ENCODE data around the gene PDIA5.
A peak's percentile ranks its signal among the peaks of the same experiment; 100 is the strongest.

Gene PDIA5

DNA sequence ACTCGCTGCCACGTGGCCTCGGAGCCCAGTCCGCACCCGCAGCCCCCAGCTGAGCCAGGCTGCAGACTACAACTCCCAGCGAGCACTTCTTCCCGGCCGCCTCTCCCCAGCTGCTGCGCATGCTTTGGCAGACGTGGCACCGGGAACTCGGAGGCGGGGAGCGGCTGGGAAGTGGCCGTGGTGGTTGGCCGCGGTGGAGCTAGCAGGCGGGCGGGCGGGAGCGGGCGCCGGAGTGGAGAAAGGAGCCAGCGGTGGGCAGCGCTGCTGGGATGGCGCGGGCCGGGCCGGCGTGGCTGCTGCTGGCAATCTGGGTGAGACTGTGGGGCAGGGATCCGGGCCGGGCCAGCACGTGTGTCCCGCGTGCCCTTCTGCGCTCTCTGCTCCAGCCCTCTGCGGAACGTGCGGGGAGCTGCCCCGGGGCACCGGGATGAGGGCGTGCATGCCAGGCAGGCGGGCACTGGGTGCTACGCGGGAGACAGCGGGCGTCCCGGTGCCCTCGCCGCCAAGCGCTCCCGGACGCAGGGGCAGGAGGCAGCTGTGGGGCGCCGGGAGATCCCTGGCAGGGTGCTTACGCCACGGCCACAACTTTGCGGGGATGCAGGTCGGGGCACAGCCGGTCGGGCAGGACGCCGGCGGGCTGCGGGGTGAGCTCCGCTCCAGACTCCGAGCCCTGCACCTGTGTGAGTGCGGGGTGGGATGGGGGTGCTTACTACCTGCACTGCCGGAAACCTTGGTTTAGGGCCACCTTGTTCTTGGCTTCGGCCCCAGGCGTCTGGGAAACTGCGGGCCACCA is at the start of gene PDIA5:
TSS of gene PDIA5 (plus strand) at position 130 of the 793 bp plus-strand sequence. CDS start at position 270, 140 bp downstream.
- no peak within 1 kb of the TSS for H3K27ac Mint-ChIP-seq

DNA sequence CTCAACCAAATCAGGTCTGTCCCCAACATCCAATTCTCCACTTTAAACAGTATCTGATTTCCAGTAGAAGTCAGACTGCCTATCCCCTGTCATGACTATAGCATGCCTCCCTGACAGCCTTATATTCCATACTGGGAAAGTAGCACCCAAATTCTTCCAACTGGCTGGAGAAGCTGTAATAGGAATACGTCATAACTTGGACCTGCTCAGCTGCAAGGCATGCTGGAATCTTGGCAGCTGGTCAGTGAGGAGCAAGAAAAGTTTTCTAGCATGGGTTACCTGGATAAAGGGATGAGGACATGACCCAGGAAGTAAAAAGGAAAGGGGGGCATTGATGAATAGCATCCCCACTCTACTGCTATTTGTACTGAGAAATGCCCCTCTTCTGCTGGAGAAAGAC is 48.1 kb upstream of the PDIA5 start:
- H3K27ac Mint-ChIP-seq, result no peak overlapping the region
- no peak overlapping the region for H3K4me3 Mint-ChIP-seq
- no peaks in the 10 kb centered on the region for H3K36me3 Mint-ChIP-seq
- no peak for DNase-seq (ENCODE audit: low spot score in 2 of 2)
- H3K4me1 Mint-ChIP-seq, result no peaks in the 10 kb centered on the region
- peaks cover 17% of the 10 kb centered on the region for H3K27me3 Mint-ChIP-seq
- H3K9me3 Mint-ChIP-seq, result no peaks in the 10 kb centered on the region
- no peak for ATAC-seq (ENCODE audit: low read depth)

More for the DNA sequence above, at the start of gene PDIA5:
- DNase-seq (ENCODE audit: low spot score in 2 of 2) (peak; percentile 4 to 34), ATAC-seq (ENCODE audit: low read depth) (peak; percentile 72)
- H3K27me3 Mint-ChIP-seq, result no peaks in the 10 kb centered on the region
- H3K36me3 Mint-ChIP-seq, result no peaks in the 10 kb centered on the region
- no peaks in the 10 kb centered on the region for H3K9me3 Mint-ChIP-seq
- H3K4me3 Mint-ChIP-seq, result peak within 1 kb of the TSS; percentile 63
- H3K4me1 Mint-ChIP-seq, result peaks cover 10% of the 10 kb centered on the region

DNA sequence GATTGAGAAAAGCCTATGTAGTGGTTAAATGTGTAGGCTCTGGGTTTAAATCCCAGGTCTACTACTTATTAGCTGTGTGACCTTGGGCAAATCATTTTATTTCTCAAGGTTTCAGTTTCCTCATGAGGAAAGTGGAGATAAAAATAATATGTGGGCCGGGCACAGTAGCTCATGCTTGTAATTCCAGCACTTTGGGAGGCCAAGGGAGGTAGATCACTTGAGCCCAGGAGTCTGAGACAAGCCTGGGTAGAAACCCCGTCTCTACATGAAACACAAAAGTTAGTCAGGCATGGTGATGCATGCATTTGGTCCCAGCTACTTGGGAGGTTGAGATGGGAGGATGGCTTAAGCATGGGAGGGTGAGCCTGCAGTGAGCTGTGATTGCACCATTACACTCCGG is 47.7 kb upstream of the PDIA5 start:
- Mint-ChIP-seq H3K9me3 (no peaks in the 10 kb centered on the region), H3K4me1 (no peaks in the 10 kb centered on the region), H3K36me3 (no peaks in the 10 kb centered on the region), H3K27me3 (peaks cover 20% of the 10 kb centered on the region), H3K27ac (no peak overlapping the region), H3K4me3 (no peak overlapping the region)
- DNase-seq (ENCODE audit: low spot score in 2 of 2) (no peak), ATAC-seq (ENCODE audit: low read depth) (no peak)

DNA sequence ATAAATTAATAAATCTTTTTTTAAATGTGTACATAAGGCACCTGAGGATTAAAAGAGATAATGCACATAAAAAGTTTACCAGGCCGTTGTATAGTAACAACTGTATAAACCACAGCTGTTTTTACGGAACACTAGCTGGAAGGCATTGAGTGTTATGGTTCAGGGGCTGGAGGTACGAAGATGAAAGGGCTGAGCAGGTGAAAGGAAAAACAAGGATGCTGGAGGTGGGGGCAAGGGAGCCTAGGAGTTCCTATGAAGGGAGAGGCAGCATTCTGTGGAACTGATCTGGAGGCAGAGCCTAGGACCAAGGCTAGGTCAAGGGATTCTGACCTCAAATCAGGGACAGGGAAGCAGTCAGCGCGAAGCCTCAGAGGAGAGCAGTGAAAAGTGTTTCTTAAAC is 47.2 kb upstream of the PDIA5 start:
- Mint-ChIP-seq H3K4me3 (no peak overlapping the region), H3K27me3 (peaks cover 21% of the 10 kb centered on the region), H3K4me1 (no peaks in the 10 kb centered on the region), H3K27ac (no peak overlapping the region), H3K9me3 (no peaks in the 10 kb centered on the region), H3K36me3 (no peaks in the 10 kb centered on the region)
- ATAC-seq (ENCODE audit: low read depth), result no peak
- DNase-seq (ENCODE audit: low spot score in 2 of 2), result no peak

DNA sequence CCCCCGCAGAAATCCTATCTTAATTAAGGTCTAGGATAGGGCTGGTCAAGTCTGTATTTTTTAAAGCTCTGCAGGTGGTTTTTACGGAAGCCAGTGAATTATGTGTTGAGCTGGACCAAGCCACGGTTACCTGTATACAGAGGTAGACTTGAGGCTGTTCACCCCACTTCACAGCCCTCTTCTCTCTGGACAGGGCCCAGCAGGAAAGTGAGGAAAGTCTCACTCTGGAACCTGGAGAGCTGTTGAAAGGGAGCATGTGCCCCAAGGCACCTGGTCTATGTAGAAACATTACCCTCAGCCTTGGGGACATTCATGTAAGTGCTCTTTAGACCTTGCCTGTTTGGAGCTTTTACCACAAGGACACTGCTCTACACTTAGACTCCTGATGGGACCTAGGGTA is 46.1 kb upstream of the PDIA5 start:
- DNase-seq (ENCODE audit: low spot score in 2 of 2) (no peak), ATAC-seq (ENCODE audit: low read depth) (no peak)
- H3K27me3 Mint-ChIP-seq, result peaks cover 27% of the 10 kb centered on the region
- peaks cover under 1% of the 10 kb centered on the region for H3K4me1 Mint-ChIP-seq
- H3K9me3 Mint-ChIP-seq, result no peaks in the 10 kb centered on the region
- H3K27ac Mint-ChIP-seq, result no peak overlapping the region
- H3K4me3 Mint-ChIP-seq, result no peak overlapping the region
- H3K36me3 Mint-ChIP-seq, result no peaks in the 10 kb centered on the region

DNA sequence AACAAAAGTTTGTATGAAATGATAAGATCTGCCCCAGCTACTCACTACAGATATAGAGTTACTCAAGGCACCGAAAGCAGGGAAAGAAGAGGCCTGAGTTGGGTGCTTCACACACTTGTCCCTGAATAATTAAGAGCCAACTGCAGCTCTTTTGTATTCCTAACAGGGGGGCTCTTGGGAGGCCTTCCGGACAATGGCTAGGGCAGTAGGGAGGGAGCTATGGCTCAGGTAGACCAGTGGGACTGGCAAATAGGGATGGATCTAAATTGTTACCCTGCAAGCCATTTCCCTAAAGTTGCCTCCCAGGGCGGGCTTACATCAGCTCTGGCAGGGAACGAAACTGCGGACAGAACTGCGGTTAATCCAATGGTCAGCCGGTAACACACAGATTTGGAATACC is 45.4 kb upstream of the PDIA5 start:
- ATAC-seq (ENCODE audit: low read depth) (no peak), DNase-seq (ENCODE audit: low spot score in 2 of 2) (no peak)
- H3K4me1 Mint-ChIP-seq, result peaks cover 4% of the 10 kb centered on the region
- H3K36me3 Mint-ChIP-seq, result no peaks in the 10 kb centered on the region
- H3K4me3 Mint-ChIP-seq, result no peak overlapping the region
- no peak overlapping the region for H3K27ac Mint-ChIP-seq
- no peaks in the 10 kb centered on the region for H3K9me3 Mint-ChIP-seq
- peaks cover 31% of the 10 kb centered on the region for H3K27me3 Mint-ChIP-seq

DNA sequence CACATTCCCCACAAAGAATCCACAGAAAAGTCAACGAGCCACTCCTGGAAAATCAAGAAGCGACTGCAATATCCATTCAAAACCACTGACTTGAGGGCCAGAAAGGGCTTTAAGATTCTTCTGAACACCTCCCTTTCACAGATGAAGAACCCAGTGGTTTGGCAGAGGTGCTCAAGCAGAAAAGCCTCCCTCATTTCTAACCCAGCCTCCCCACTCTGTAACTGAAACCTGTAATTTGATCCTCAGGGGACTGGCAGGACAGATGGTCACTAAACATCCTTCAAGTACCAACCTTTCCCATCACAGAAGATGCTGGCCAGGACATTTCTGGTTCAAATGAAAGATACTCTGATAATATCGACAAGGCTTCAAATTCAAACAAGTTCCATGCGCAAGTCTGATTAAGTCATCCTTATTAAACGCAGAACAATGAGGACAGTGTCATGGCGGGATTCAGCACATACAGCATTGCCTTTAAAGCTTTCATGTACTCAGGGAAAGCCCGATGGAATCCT is 44.8 kb upstream of the PDIA5 start:
- peaks cover 6% of the 10 kb centered on the region for H3K4me1 Mint-ChIP-seq
- DNase-seq (ENCODE audit: low spot score in 2 of 2), result no peak
- peaks cover 36% of the 10 kb centered on the region for H3K27me3 Mint-ChIP-seq
- no peak overlapping the region for H3K4me3 Mint-ChIP-seq
- no peak for ATAC-seq (ENCODE audit: low read depth)
- no peaks in the 10 kb centered on the region for H3K36me3 Mint-ChIP-seq
- H3K9me3 Mint-ChIP-seq, result no peaks in the 10 kb centered on the region
- no peak overlapping the region for H3K27ac Mint-ChIP-seq

DNA sequence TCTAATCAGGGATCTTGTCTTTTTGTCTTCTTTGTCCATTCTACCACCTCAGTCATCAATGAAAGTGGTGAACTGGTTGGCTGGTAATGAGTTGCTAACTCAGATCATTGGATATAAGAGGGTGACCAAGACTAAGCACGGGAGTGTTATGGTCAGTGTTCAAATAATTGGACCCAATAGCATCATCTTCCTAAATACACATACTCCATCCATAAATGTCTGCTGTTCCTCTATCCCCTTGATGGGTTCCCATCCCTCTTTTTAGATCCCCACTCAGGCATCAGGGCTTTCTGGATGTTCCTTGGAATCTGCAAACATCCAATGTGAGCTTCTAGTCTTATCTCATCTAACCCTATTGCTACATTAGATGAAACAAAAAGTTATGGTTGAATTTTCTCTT is 42.8 kb upstream of the PDIA5 start:
- no peak overlapping the region for H3K27ac Mint-ChIP-seq
- no peaks in the 10 kb centered on the region for H3K36me3 Mint-ChIP-seq
- no peak for ATAC-seq (ENCODE audit: low read depth)
- peaks cover 12% of the 10 kb centered on the region for H3K4me1 Mint-ChIP-seq
- H3K9me3 Mint-ChIP-seq, result no peaks in the 10 kb centered on the region
- no peak overlapping the region for H3K4me3 Mint-ChIP-seq
- DNase-seq (ENCODE audit: low spot score in 2 of 2), result no peak
- peaks cover 35% of the 10 kb centered on the region for H3K27me3 Mint-ChIP-seq

DNA sequence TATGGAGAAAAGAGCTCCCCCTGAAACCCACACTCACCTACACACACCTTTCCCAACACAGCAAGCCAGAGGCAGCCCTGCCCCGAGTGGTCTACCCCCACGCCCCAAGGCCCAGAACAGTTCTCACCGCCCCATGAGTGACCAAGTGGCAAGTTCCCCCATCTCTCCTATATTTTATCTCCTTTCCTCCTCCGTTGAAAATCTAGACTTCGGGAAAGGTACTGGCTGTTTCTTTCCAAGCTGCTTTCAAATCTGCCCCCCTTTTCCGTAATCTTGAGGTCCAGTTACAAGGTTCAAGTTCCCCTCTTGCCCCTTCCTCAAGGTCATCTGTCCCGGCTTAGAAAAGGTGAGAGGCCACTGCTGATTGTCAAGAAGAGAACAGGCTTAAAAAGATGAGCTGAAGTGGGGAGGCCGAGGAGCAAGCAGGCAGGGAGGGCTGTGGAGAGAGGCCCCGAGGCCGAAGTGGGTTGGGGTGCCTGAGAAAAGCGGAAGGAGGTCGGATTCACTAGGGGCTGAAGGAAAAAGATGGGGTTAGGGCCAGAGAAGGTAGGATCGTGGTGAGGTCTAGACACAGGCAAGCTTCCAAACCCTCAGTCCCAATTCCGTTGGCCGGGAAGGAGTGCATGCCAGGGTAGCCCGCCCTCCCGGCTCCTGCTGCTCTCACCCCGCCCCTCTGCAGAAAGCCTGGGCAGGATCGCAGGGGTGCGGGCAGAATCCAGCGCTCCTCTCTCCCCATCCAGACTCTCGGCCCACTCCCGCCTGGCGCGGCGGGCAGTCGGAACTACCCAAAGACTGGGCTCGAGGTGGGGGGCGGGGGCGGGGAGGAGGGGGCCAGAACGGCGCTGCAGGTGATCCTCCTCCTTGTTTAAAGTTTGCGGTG is 40.9 kb upstream of the PDIA5 start:
- peaks cover 34% of the 10 kb centered on the region for H3K27me3 Mint-ChIP-seq
- peaks cover 12% of the 10 kb centered on the region for H3K4me1 Mint-ChIP-seq
- no peak overlapping the region for H3K27ac Mint-ChIP-seq
- peak overlapping the region; percentile 82 for H3K4me3 Mint-ChIP-seq
- H3K9me3 Mint-ChIP-seq, result no peaks in the 10 kb centered on the region
- H3K36me3 Mint-ChIP-seq, result no peaks in the 10 kb centered on the region
- DNase-seq (ENCODE audit: low spot score in 2 of 2), result peak in 1 of 2 donors; percentile 18
- no peak for ATAC-seq (ENCODE audit: low read depth)

DNA sequence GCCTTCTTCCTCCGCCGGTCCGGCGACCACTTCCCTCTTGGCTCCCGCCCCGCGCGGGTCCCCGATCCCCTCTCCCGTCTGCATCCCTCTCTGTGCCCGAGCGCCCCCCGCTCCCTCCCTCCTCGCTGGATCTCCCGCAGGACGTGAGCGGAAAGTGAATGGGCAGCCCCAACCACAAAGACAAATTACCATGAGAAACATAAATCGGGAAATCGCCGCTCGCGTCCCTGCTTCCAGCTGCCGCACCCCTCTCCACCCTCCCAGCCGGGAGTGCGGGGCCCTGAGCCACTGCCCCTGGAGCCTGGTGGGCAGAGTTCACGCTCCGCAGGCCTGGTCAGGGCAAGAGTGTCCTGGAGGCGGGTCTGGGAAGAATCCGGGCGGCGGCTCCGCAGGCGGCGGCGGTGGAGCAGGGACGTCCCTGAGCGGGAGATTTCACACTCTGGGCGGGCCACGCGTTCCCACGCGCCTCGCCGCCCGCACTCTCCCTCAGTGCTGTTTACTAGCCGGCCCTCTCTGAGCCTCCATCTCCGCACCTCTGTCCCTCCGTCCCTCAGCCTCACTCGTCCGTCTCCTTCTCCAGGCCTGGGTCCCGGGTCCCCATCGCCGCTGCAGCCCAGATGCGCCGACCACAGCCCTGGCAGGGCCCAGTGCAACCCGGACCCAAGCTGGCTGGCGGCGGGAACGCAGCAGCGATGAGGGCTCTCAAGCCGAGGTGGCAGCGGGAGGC is 40.1 kb upstream of the PDIA5 start:
- H3K4me1 Mint-ChIP-seq, result peaks cover 12% of the 10 kb centered on the region
- no peaks in the 10 kb centered on the region for H3K9me3 Mint-ChIP-seq
- no peaks in the 10 kb centered on the region for H3K36me3 Mint-ChIP-seq
- H3K4me3 Mint-ChIP-seq, result peak overlapping the region; percentile 82
- H3K27me3 Mint-ChIP-seq, result peaks cover 33% of the 10 kb centered on the region
- DNase-seq (ENCODE audit: low spot score in 2 of 2), result peak; percentile 12 to 49
- ATAC-seq (ENCODE audit: low read depth), result peak; percentile 35
- no peak overlapping the region for H3K27ac Mint-ChIP-seq

DNA sequence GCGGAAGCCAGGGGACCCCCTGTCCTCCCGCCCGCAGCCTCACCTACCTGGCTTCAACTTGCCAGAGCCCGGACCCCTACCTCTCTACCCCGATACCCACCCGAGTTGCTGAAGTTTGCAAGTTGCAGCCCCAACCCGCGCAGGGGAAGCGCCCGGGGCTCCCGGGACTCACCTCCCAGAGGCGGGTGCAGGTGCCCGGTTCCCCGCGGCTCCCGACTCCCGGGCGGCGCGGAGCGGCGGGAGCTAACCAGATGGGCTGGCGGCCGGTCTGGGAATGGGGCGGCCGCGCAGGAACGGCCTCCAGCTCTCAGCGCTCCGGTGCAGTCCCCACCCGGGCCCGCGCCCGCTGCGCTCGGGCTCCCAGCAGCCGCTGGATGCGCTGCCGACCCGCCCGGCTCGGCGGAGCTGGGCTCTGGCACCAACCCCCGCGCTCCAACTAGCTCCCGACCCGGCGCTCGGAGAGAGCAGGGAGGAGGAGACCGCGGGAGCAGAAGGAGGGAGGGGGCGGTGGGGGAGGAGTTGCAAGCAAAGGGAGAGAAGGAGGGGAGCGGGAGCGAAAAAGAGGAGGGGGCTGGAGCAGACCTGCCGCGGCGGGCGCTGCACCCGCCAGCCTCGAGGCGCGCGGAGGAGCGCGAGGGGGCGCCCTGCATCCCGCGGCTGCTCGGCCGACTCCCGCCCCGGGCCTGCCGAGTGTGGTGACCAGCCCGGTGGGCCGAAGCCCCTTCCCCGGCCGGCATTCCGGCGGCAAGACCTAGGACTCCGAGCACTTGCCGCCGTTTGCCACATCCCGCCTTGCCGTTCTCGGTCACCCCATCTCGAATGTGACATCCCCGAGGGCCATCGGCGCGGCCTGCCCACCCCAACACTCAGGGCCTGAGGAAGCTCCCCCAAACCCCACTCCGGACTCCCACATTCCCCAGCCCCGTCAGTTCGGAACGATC is 39.3 kb upstream of the PDIA5 start, which contains the start of gene SEMA5B:
TSS of gene SEMA5B (minus strand) at position 472 of the 941 bp plus-strand sequence. CDS start 66,500 bp downstream, outside the sequence.
- Mint-ChIP-seq H3K4me1 (peaks cover 12% of the 10 kb centered on the region), H3K9me3 (no peaks in the 10 kb centered on the region), H3K27ac (no peak within 1 kb of the TSS), H3K36me3 (no peaks in the 10 kb centered on the region), H3K27me3 (peaks cover 32% of the 10 kb centered on the region), H3K4me3 (peak within 1 kb of the TSS; percentile 82)
- DNase-seq (ENCODE audit: low spot score in 2 of 2) (peak; percentile 27 to 60), ATAC-seq (ENCODE audit: low read depth) (peak; percentile 54)

DNA sequence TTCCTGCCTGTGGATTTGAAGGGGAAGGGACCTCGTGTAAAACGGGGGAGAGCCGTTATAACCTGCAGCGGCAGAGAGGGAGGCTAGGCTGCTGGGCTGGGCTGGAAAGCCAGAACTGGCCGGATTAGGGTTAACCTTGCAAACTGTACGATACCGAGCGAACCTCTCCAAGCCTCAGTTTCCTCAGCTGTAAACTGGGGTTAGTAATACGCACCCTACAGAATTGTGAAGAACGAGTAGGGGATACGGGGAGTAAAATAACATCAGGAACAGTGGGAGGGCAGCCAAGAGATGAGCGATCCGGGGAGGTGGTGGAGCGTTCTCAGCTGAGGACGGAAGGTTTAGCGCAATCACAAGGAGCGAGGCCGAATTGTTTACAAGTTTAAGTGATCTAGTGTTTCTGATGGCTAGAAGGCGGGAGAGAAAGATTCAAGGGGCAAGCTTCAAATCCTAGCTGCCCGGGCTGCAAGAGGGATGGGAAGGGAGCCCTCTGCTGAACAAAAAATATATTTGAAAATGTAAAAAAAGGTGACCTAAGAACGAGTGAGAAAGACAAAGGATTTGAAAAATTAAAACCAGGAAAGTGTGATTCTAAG is 38.5 kb upstream of the PDIA5 start:
- ATAC-seq (ENCODE audit: low read depth) (peak; percentile 40), DNase-seq (ENCODE audit: low spot score in 2 of 2) (peak; percentile 16 to 33)
- Mint-ChIP-seq H3K4me3 (peak overlapping the region; percentile 79), H3K27ac (no peak overlapping the region), H3K36me3 (no peaks in the 10 kb centered on the region), H3K27me3 (peaks cover 33% of the 10 kb centered on the region), H3K9me3 (no peaks in the 10 kb centered on the region), H3K4me1 (peaks cover 12% of the 10 kb centered on the region)
